ENCODE results near the gene CDS1.
"Not testable (repeated sequence)": the region's sequence is repeated elsewhere in the genome, so short reads cannot be mapped to it uniquely, and the experiment has no call there.

Gene CDS1

GRCh38 chr4:84582988-84583875, at the start of gene CDS1:
TSS of gene CDS1 (plus strand) at chr4:84583127. CDS start at chr4:84583402, 275 bp downstream.
- Histone ChIP-seq H3K9me3 (ENCODE audit: insufficient read depth, low read depth, low read length) (0 out of 2 replicates have a peak, but pooled peaks cover under 1% of the 10 kb centered on the region), H3K4me1 (ENCODE audit: insufficient read depth, low read length) (peaks cover 42% of the 10 kb centered on the region; the same call in 1 of the 2 replicates), H3K27ac (ENCODE audit: low read length) (no peak within 1 kb of the TSS), H3K27me3 (ENCODE audit: insufficient read depth, low read length) (peaks cover 38% of the 10 kb centered on the region), H3K4me3 (ENCODE audit: low read length) (peak within 1 kb of the TSS; percentile 94), H3K36me3 (ENCODE audit: insufficient read depth, low read depth, low read length) (no peaks in the 10 kb centered on the region; the same call in 1 of the 2 replicates), H3K9ac (ENCODE audit: low read depth, low read length) (peak within 1 kb of the TSS; percentile 73; the same call in 1 of the 2 replicates)

GRCh38 chr4:84535901-84536300, 47.0 kb upstream of the CDS1 start:
- Histone ChIP-seq H3K9ac (ENCODE audit: low read depth, low read length) (no peak overlapping the region), H3K36me3 (ENCODE audit: insufficient read depth, low read depth, low read length) (no peaks in the 10 kb centered on the region), H3K27ac (ENCODE audit: low read length) (no peak overlapping the region), H3K9me3 (ENCODE audit: insufficient read depth, low read depth, low read length) (no peaks in the 10 kb centered on the region), H3K4me1 (ENCODE audit: insufficient read depth, low read length) (no peaks in the 10 kb centered on the region), H3K4me3 (ENCODE audit: low read length) (no peak overlapping the region), H3K27me3 (ENCODE audit: insufficient read depth, low read length) (no peaks in the 10 kb centered on the region)

- Histone ChIP-seq H3K36me3 (ENCODE audit: insufficient read depth, low read depth, low read length) (no peaks in the 10 kb centered on the region), H3K27me3 (ENCODE audit: insufficient read depth, low read length) (no peaks in the 10 kb centered on the region), H3K9ac (ENCODE audit: low read depth, low read length) (no peak overlapping the region), H3K9me3 (ENCODE audit: insufficient read depth, low read depth, low read length) (no peaks in the 10 kb centered on the region), H3K4me1 (ENCODE audit: insufficient read depth, low read length) (no peaks in the 10 kb centered on the region), H3K4me3 (ENCODE audit: low read length) (no peak overlapping the region), H3K27ac (ENCODE audit: low read length) (no peak overlapping the region)
Observed at GRCh38 chr4:84545093-84545492, 37.8 kb upstream of the CDS1 start.

GRCh38 chr4:84547211-84547610, 35.7 kb upstream of the CDS1 start:
- no peaks in the 10 kb centered on the region for H3K9me3 ChIP-seq (ENCODE audit: insufficient read depth, low read depth, low read length)

GRCh38 chr4:84549191-84549590, 33.7 kb upstream of the CDS1 start:
- not testable (repeated sequence) for H3K9me3 ChIP-seq (ENCODE audit: insufficient read depth, low read depth, low read length); H3K27me3 ChIP-seq (ENCODE audit: insufficient read depth, low read length); H3K4me1 ChIP-seq (ENCODE audit: insufficient read depth, low read length); H3K27ac ChIP-seq (ENCODE audit: low read length); H3K4me3 ChIP-seq (ENCODE audit: low read length); H3K36me3 ChIP-seq (ENCODE audit: insufficient read depth, low read depth, low read length); H3K9ac ChIP-seq (ENCODE audit: low read depth, low read length)

More at GRCh38 chr4:84547211-84547610, 35.7 kb upstream of the CDS1 start:
- Histone ChIP-seq H3K27ac (ENCODE audit: low read length) (no peak overlapping the region), H3K4me1 (ENCODE audit: insufficient read depth, low read length) (no peaks in the 10 kb centered on the region), H3K27me3 (ENCODE audit: insufficient read depth, low read length) (no peaks in the 10 kb centered on the region), H3K36me3 (ENCODE audit: insufficient read depth, low read depth, low read length) (no peaks in the 10 kb centered on the region), H3K4me3 (ENCODE audit: low read length) (no peak overlapping the region), H3K9ac (ENCODE audit: low read depth, low read length) (no peak overlapping the region)

GRCh38 chr4:84562156-84562555, 20.8 kb upstream of the CDS1 start:
- H3K27me3 ChIP-seq (ENCODE audit: insufficient read depth, low read length) = no peaks in the 10 kb centered on the region
- H3K36me3 ChIP-seq (ENCODE audit: insufficient read depth, low read depth, low read length) = no peaks in the 10 kb centered on the region
- no peak overlapping the region for H3K9ac ChIP-seq (ENCODE audit: low read depth, low read length)
- H3K4me1 ChIP-seq (ENCODE audit: insufficient read depth, low read length) = peaks cover 31% of the 10 kb centered on the region
- H3K9me3 ChIP-seq (ENCODE audit: insufficient read depth, low read depth, low read length) = no peaks in the 10 kb centered on the region; the same call in 1 of the 2 replicates
- no peak overlapping the region for H3K4me3 ChIP-seq (ENCODE audit: low read length)
- no peak overlapping the region for H3K27ac ChIP-seq (ENCODE audit: low read length)

GRCh38 chr4:84563002-84563401, 19.9 kb upstream of the CDS1 start:
- Histone ChIP-seq H3K27ac (ENCODE audit: low read length) (no peak overlapping the region), H3K27me3 (ENCODE audit: insufficient read depth, low read length) (no peaks in the 10 kb centered on the region), H3K9ac (ENCODE audit: low read depth, low read length) (no peak overlapping the region), H3K9me3 (ENCODE audit: insufficient read depth, low read depth, low read length) (no peaks in the 10 kb centered on the region; the same call in 1 of the 2 replicates), H3K4me3 (ENCODE audit: low read length) (no peak overlapping the region), H3K36me3 (ENCODE audit: insufficient read depth, low read depth, low read length) (no peaks in the 10 kb centered on the region), H3K4me1 (ENCODE audit: insufficient read depth, low read length) (peaks cover 35% of the 10 kb centered on the region)

GRCh38 chr4:84565951-84566350, 17.0 kb upstream of the CDS1 start:
- Histone ChIP-seq H3K9me3 (ENCODE audit: insufficient read depth, low read depth, low read length) (no peaks in the 10 kb centered on the region; the same call in 1 of the 2 replicates), H3K4me1 (ENCODE audit: insufficient read depth, low read length) (peaks cover 47% of the 10 kb centered on the region), H3K27me3 (ENCODE audit: insufficient read depth, low read length) (no peaks in the 10 kb centered on the region), H3K9ac (ENCODE audit: low read depth, low read length) (no peak overlapping the region), H3K27ac (ENCODE audit: low read length) (peak overlapping the region; percentile 57), H3K4me3 (ENCODE audit: low read length) (peak overlapping the region; percentile 19; the same call in 1 of the 2 replicates), H3K36me3 (ENCODE audit: insufficient read depth, low read depth, low read length) (no peaks in the 10 kb centered on the region)

- Histone ChIP-seq H3K27ac (ENCODE audit: low read length) (peak overlapping the region; percentile 23), H3K9me3 (ENCODE audit: insufficient read depth, low read depth, low read length) (no peaks in the 10 kb centered on the region; the same call in 1 of the 2 replicates), H3K9ac (ENCODE audit: low read depth, low read length) (no peak overlapping the region), H3K4me3 (ENCODE audit: low read length) (no peak overlapping the region), H3K36me3 (ENCODE audit: insufficient read depth, low read depth, low read length) (no peaks in the 10 kb centered on the region), H3K4me1 (ENCODE audit: insufficient read depth, low read length) (peaks cover 35% of the 10 kb centered on the region), H3K27me3 (ENCODE audit: insufficient read depth, low read length) (no peaks in the 10 kb centered on the region)
Observed at GRCh38 chr4:84568496-84568895, 14.4 kb upstream of the CDS1 start.

GRCh38 chr4:84569009-84569408, 13.9 kb upstream of the CDS1 start:
- Histone ChIP-seq H3K9me3 (ENCODE audit: insufficient read depth, low read depth, low read length) (no peaks in the 10 kb centered on the region; the same call in 1 of the 2 replicates), H3K27ac (ENCODE audit: low read length) (no peak overlapping the region), H3K27me3 (ENCODE audit: insufficient read depth, low read length) (no peaks in the 10 kb centered on the region), H3K36me3 (ENCODE audit: insufficient read depth, low read depth, low read length) (no peaks in the 10 kb centered on the region), H3K4me3 (ENCODE audit: low read length) (no peak overlapping the region), H3K4me1 (ENCODE audit: insufficient read depth, low read length) (peaks cover 30% of the 10 kb centered on the region), H3K9ac (ENCODE audit: low read depth, low read length) (no peak overlapping the region)

- no peaks in the 10 kb centered on the region for H3K27me3 ChIP-seq (ENCODE audit: insufficient read depth, low read length)
- no peak overlapping the region for H3K4me3 ChIP-seq (ENCODE audit: low read length)
- no peaks in the 10 kb centered on the region for H3K9me3 ChIP-seq (ENCODE audit: insufficient read depth, low read depth, low read length)
- peaks cover 13% of the 10 kb centered on the region for H3K4me1 ChIP-seq (ENCODE audit: insufficient read depth, low read length)
- H3K9ac ChIP-seq (ENCODE audit: low read depth, low read length) = no peak overlapping the region
- no peak overlapping the region for H3K27ac ChIP-seq (ENCODE audit: low read length)
- no peaks in the 10 kb centered on the region for H3K36me3 ChIP-seq (ENCODE audit: insufficient read depth, low read depth, low read length)
Observed at GRCh38 chr4:84573385-84574068, 9.4 kb upstream of the CDS1 start.
